CD4-positive, alpha-beta T cell treated with Interleukin-1 beta for 1 hour (primary cell): ENCODE data around the gene FAM227B.

Experiments used
- DNase-seq, 2 donors: peaks; one replicate each; pipeline ENCODE4 v3.0.0-alpha.2; 2020 to 2022

Gene FAM227B

GRCh38 chr15:49343546-49343945 lies 277.1 kb downstream of the FAM227B start:
- no peak for DNase-seq

- no peak for DNase-seq
Observed at GRCh38 chr15:49339656-49340055, 281.0 kb downstream of the FAM227B start.

GRCh38 chr15:49331951-49332350 lies 288.7 kb downstream of the FAM227B start:
- DNase-seq: no peak

- DNase-seq: no peak
Observed at GRCh38 chr15:49331442-49331841, 289.2 kb downstream of the FAM227B start.

GRCh38 chr15:49330166-49330565 lies 290.5 kb downstream of the FAM227B start:
- no peak for DNase-seq

- no peak for DNase-seq
Observed at GRCh38 chr15:49328941-49329340, 291.7 kb downstream of the FAM227B start.

- no peak for DNase-seq
Observed at GRCh38 chr15:49327927-49328326, 292.7 kb downstream of the FAM227B start.

- no peak for DNase-seq
Observed at GRCh38 chr15:49323207-49323606, 297.4 kb downstream of the FAM227B start.

GRCh38 chr15:49320351-49320750 lies 300.3 kb downstream of the FAM227B start:
- DNase-seq: no peak

- no peak for DNase-seq
Observed at GRCh38 chr15:49315391-49315823, 305.2 kb downstream of the FAM227B start.

- no peak for DNase-seq
Observed at GRCh38 chr15:49314716-49315115, 305.9 kb downstream of the FAM227B start.

- no peak for DNase-seq
Observed at GRCh38 chr15:49313650-49314049, 307.0 kb downstream of the FAM227B start.

GRCh38 chr15:49309889-49310288 lies 310.7 kb downstream of the FAM227B start:
- DNase-seq: no peak

- no peak for DNase-seq
Observed at GRCh38 chr15:49308686-49309085, 311.9 kb downstream of the FAM227B start.

GRCh38 chr15:49306551-49306950 lies 314.1 kb downstream of the FAM227B start:
- DNase-seq: no peak

- no peak for DNase-seq
Observed at GRCh38 chr15:49303003-49303402, 317.6 kb downstream of the FAM227B start.

GRCh38 chr15:49301562-49301961 lies 319.1 kb downstream of the FAM227B start:
- DNase-seq: no peak

- no peak for DNase-seq
Observed at GRCh38 chr15:49300856-49301255, 319.8 kb downstream of the FAM227B start.

GRCh38 chr15:49297584-49297983 lies 323.0 kb downstream of the FAM227B start:
- no peak for DNase-seq

- no peak for DNase-seq
Observed at GRCh38 chr15:49296258-49296657, 324.4 kb downstream of the FAM227B start.

GRCh38 chr15:49293941-49294340 lies 326.7 kb downstream of the FAM227B start:
- DNase-seq: no peak

GRCh38 chr15:49290191-49290590 lies 330.4 kb downstream of the FAM227B start:
- DNase-seq: no peak

GRCh38 chr15:49288391-49288790 lies 332.2 kb downstream of the FAM227B start:
- DNase-seq: no peak

- DNase-seq: no peak
Observed at GRCh38 chr15:49287481-49287880, 333.1 kb downstream of the FAM227B start.

- no peak for DNase-seq
Observed at GRCh38 chr15:49286649-49287404, 333.8 kb downstream of the FAM227B start.
